HG02852 (cell line): ENCODE data around the gene XPO4.

Experiments used
- ATAC-seq: cut with Tn5 transposase; IDR thresholded peaks from one replicate; pipeline ENCODE4 v1.9.1; 2021; ENCODE audit warnings: mild to moderate bottlenecking, moderate library complexity; ENCODE audit not compliant: unreplicated experiment

The XPO4 gene

GRCh38 chr13:20729633-20730585, 172.6 kb downstream of the XPO4 start:
- ATAC-seq = no peak

DNA sequence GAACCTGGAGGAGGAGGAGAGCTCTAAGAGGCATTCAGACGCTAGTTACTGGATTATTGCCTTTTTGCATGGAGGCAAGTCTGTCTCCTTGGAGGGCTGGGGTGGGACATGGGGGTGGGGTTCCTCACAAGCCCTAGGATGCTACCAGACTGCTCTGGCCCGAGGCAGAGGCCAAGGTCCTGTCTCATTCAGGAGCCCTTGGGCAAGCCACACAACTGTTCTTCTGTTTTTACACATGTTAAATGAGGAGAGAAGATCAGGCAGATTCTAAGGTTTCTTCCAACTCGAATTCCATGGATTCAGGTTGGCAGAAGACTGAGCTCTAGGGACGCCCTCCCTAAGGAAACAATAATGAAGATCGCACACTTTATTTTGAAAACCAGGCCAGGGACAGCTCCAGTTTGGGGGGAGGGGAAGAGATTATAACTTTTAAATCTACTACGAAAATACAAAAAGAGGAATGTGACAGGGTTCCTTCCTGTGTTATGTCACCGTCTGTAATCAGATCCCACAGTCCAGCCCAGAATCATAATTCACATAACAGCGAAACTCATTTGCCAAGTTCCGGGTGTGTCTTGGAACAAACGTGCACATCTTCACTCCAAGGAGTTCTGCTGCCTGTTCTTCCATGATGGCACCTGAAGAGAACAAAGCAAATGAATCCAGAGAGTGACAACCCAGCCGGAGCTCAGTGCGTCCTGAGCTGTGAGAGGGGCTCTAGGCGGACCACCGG, 173.8 kb downstream of the XPO4 start:
- no peak for ATAC-seq

- ATAC-seq = no peak
Measured at GRCh38 chr13:20727856-20728255, 174.7 kb downstream of the XPO4 start.
